Dermis microvascular lymphatic vessel endothelial cell (primary cell): ENCODE results near the gene PCYT1A. TPM values are rescaled to one million over a fixed set of nuclear protein-coding genes. Genes with fewer than 3 reads are reported as not detected.
A peak's percentile ranks its signal among the peaks of the same experiment; 100 is the strongest.
"Not testable (repeated sequence)": the region's sequence is repeated elsewhere in the genome, so short reads cannot be mapped to it uniquely, and the experiment has no call there.

Experiments used
- DNase-seq, 2 donors: peaks; one replicate each; pipeline versions ENCODE4 v3.0.0 to v3.0.0-alpha.2; 2010; ENCODE audit warnings: low read depth in 2 of 2
- total RNA-seq: library from RNA; depleted of rRNA; stranded (reverse); fragments of >200 nt; gene quantifications from 2 replicates; pipeline ENCODE4 v1.2.1, GENCODE V29; 2014

PCYT1A gene
- total RNA-seq, 1 donor from 2014 or later, result 48.7 TPM

- DNase-seq, result no peak
Measured at GRCh38 chr3:196216089-196216564, 71.4 kb downstream of the PCYT1A start, which contains the start of gene SLC51A. SLC51A (plus strand) TSS chr3:196216534; CDS start chr3:196216713, 179 bp downstream.

GRCh38 chr3:196215493-196216020, 72.0 kb downstream of the PCYT1A start:
- no peak for DNase-seq

- DNase-seq, result no peak
Measured at GRCh38 chr3:196214783-196215441, 72.6 kb downstream of the PCYT1A start.

- no peak for DNase-seq
Measured at GRCh38 chr3:196210673-196211556, 76.6 kb downstream of the PCYT1A start, which contains the start of gene ZDHHC19. ZDHHC19 (minus strand) TSS chr3:196211400; CDS start chr3:196211315, 85 bp downstream.

GRCh38 chr3:196209944-196210672, 77.4 kb downstream of the PCYT1A start:
- not testable (repeated sequence) for DNase-seq

GRCh38 chr3:196208942-196209695, 78.4 kb downstream of the PCYT1A start:
- DNase-seq, result no peak

- DNase-seq, result peak in 1 of 2 donors; percentile 33
Measured at GRCh38 chr3:196207833-196208607, 79.5 kb downstream of the PCYT1A start.

- DNase-seq, result no peak
Measured at GRCh38 chr3:196207159-196207832, 80.2 kb downstream of the PCYT1A start.

GRCh38 chr3:196205442-196206205, 81.9 kb downstream of the PCYT1A start:
- DNase-seq, result not testable (repeated sequence)

- no peak for DNase-seq
Measured at GRCh38 chr3:196203846-196204245, 83.7 kb downstream of the PCYT1A start.

GRCh38 chr3:196202516-196202970, 85.0 kb downstream of the PCYT1A start:
- peak in 1 of 2 donors; percentile 28 for DNase-seq

GRCh38 chr3:196198771-196199753, 88.5 kb downstream of the PCYT1A start:
- no peak for DNase-seq

- no peak for DNase-seq
Measured at GRCh38 chr3:196198081-196198675, 89.3 kb downstream of the PCYT1A start.

- no peak for DNase-seq
Measured at GRCh38 chr3:196197524-196197923, 90.0 kb downstream of the PCYT1A start.

GRCh38 chr3:196195664-196196265, 91.8 kb downstream of the PCYT1A start:
- no peak for DNase-seq

GRCh38 chr3:196194542-196194915, 93.0 kb downstream of the PCYT1A start:
- DNase-seq, result no peak
